Karpas-422 (cell line): Measurements from ENCODE around the gene SLC6A8. TPM values are rescaled to one million over a fixed set of nuclear protein-coding genes. Genes with fewer than 3 reads are reported as not detected.
"Not testable (repeated sequence)": the region's sequence is repeated elsewhere in the genome, so short reads cannot be mapped to it uniquely, and the experiment has no call there.

Source experiments
- DNase-seq: peaks from one replicate; pipeline ENCODE4 v3.0.0-alpha.2; 2015
- H2AFZ ChIP-seq: fragments of 200-600 bp; sonication (generic); 2 replicates; pipeline ENCODE4 v1.6.1; 2014; ENCODE audit warnings: antibody characterized with exemption, low read length, mixed read lengths
- H3K27ac ChIP-seq: fragments of 200-600 bp; sonication (generic); 2 replicates; pipeline ENCODE4 v1.5.1; 2014; ENCODE audit warnings: mild to moderate bottlenecking, low read length, moderate library complexity
- H3K27me3 ChIP-seq: fragments of 200-600 bp; sonication (generic); 2 replicates; pipeline ENCODE4 v1.6.1; 2014; ENCODE audit warnings: low read length, mixed read lengths
- H3K36me3 ChIP-seq: fragments of 200-600 bp; sonication (generic); 2 replicates; pipeline ENCODE4 v1.6.1; 2014; ENCODE audit warnings: low read length, mixed read lengths; ENCODE audit not compliant: insufficient read depth
- H3K4me1 ChIP-seq: fragments of 200-600 bp; sonication (generic); 2 replicates; pipeline ENCODE4 v1.6.1; 2014; ENCODE audit warnings: mild to moderate bottlenecking, low read length, mixed read lengths
- H3K4me2 ChIP-seq: fragments of 200-600 bp; sonication (generic); 2 replicates; pipeline ENCODE4 v1.6.1; 2014; ENCODE audit warnings: low read length, low read depth, mild to moderate bottlenecking; ENCODE audit not compliant: poor library complexity, severe bottlenecking
- H3K4me3 ChIP-seq: fragments of 200-600 bp; sonication (generic); 2 replicates; pipeline ENCODE4 v1.5.1; 2014; ENCODE audit warnings: mild to moderate bottlenecking, antibody characterized with exemption, low read length, mixed read lengths
- H3K79me2 ChIP-seq: fragments of 200-600 bp; sonication (generic); 2 replicates; pipeline ENCODE4 v1.6.1; 2014; ENCODE audit warnings: mild to moderate bottlenecking, low read length, mixed read lengths
- H3K9ac ChIP-seq: fragments of 200-600 bp; sonication (generic); 2 replicates; pipeline ENCODE4 v1.6.0; 2014; ENCODE audit warnings: low read length
- H3K9me2 ChIP-seq: fragments of 200-600 bp; sonication (generic), shearing (Covaris generic); replicated peaks from 2 replicates; pipeline ENCODE4 v1.6.0; 2014; ENCODE audit warnings: mild to moderate bottlenecking, low read length, moderate library complexity; ENCODE audit not compliant: insufficient read depth
- H3K9me3 ChIP-seq: fragments of 300-700, 200-600 bp; sonication (generic); 2 replicates; pipeline ENCODE4 v1.6.1; 2014; ENCODE audit warnings: low read length, mixed read lengths
- H4K20me1 ChIP-seq: fragments of 200-600 bp; sonication (generic); 2 replicates; pipeline ENCODE4 v1.6.1; 2014; ENCODE audit warnings: mild to moderate bottlenecking, antibody characterized with exemption, low read length, low read depth; ENCODE audit not compliant: insufficient read depth
- total RNA-seq: library from RNA; depleted of rRNA; stranded (reverse); fragments of >200 nt; shearing (Covaris generic); gene quantifications from 2 replicates; pipeline ENCODE4 v1.2.3, GENCODE V29; 2014; ENCODE audit warnings: low replicate concordance

SLC6A8 gene
- total RNA-seq, 1 experiment from 2014 or later: not detected

GRCh38 chrX:153688911-153689590 is 1.3 kb downstream of the SLC6A8 start:
- H4K20me1 ChIP-seq: no peaks in the 10 kb centered on the region
- no peak overlapping the region for H3K4me2 ChIP-seq
- H3K9ac ChIP-seq: no peak overlapping the region
- H3K36me3 ChIP-seq: no peaks in the 10 kb centered on the region
- H2AFZ ChIP-seq: no peak overlapping the region
- no peaks in the 10 kb centered on the region for H3K27me3 ChIP-seq
- peaks cover 8% of the 10 kb centered on the region for H3K4me1 ChIP-seq
- no peak overlapping the region for H3K4me3 ChIP-seq
- DNase-seq: no peak
- no peaks in the 10 kb centered on the region for H3K79me2 ChIP-seq
- no peaks in the 10 kb centered on the region for H3K9me3 ChIP-seq
- H3K27ac ChIP-seq: no peak overlapping the region
- H3K9me2 ChIP-seq: no peaks in the 10 kb centered on the region

GRCh38 chrX:153689654-153690465 is 2.1 kb downstream of the SLC6A8 start:
- no peaks in the 10 kb centered on the region for H3K36me3 ChIP-seq
- H3K4me1 ChIP-seq: peaks cover 8% of the 10 kb centered on the region
- no peak overlapping the region for H3K27ac ChIP-seq
- no peak for DNase-seq
- H3K4me2 ChIP-seq: no peak overlapping the region
- no peaks in the 10 kb centered on the region for H3K9me2 ChIP-seq
- H3K4me3 ChIP-seq: no peak overlapping the region
- no peaks in the 10 kb centered on the region for H3K27me3 ChIP-seq
- H2AFZ ChIP-seq: no peak overlapping the region
- no peaks in the 10 kb centered on the region for H3K79me2 ChIP-seq
- H3K9ac ChIP-seq: no peak overlapping the region
- no peaks in the 10 kb centered on the region for H4K20me1 ChIP-seq
- H3K9me3 ChIP-seq: no peaks in the 10 kb centered on the region

GRCh38 chrX:153690466-153690865 is 2.7 kb downstream of the SLC6A8 start:
- H3K4me2 ChIP-seq: no peak overlapping the region
- H3K9ac ChIP-seq: no peak overlapping the region

GRCh38 chrX:153691032-153691827 is 3.5 kb downstream of the SLC6A8 start:
- H3K36me3 ChIP-seq, H3K4me3 ChIP-seq, H3K4me2 ChIP-seq, H3K27ac ChIP-seq, H3K27me3 ChIP-seq, H3K79me2 ChIP-seq, H4K20me1 ChIP-seq, H3K9me2 ChIP-seq, H2AFZ ChIP-seq, H3K9me3 ChIP-seq, H3K9ac ChIP-seq, H3K4me1 ChIP-seq, DNase-seq: not testable (repeated sequence)

More at GRCh38 chrX:153690466-153690865, 2.7 kb downstream of the SLC6A8 start:
- Histone ChIP-seq H3K9me3 (no peaks in the 10 kb centered on the region), H3K4me1 (peaks cover 8% of the 10 kb centered on the region), H2AFZ (no peak overlapping the region), H3K4me3 (no peak overlapping the region), H3K27me3 (no peaks in the 10 kb centered on the region), H3K79me2 (no peaks in the 10 kb centered on the region), H3K36me3 (no peaks in the 10 kb centered on the region), H3K9me2 (no peaks in the 10 kb centered on the region), H3K27ac (no peak overlapping the region), H4K20me1 (no peaks in the 10 kb centered on the region)
- no peak for DNase-seq

- Histone ChIP-seq H3K4me3 (no peak overlapping the region), H3K4me1 (peaks cover 8% of the 10 kb centered on the region), H2AFZ (no peak overlapping the region), H3K9ac (no peak overlapping the region), H3K4me2 (no peak overlapping the region), H3K9me2 (no peaks in the 10 kb centered on the region), H3K9me3 (no peaks in the 10 kb centered on the region), H3K79me2 (no peaks in the 10 kb centered on the region), H3K27me3 (no peaks in the 10 kb centered on the region), H3K36me3 (no peaks in the 10 kb centered on the region), H4K20me1 (no peaks in the 10 kb centered on the region), H3K27ac (no peak overlapping the region)
- no peak for DNase-seq
Measured at GRCh38 chrX:153692003-153692402, 4.3 kb downstream of the SLC6A8 start.

- H2AFZ ChIP-seq: no peak overlapping the region
- H3K27me3 ChIP-seq: no peaks in the 10 kb centered on the region
- H3K9ac ChIP-seq: no peak overlapping the region
- H3K9me3 ChIP-seq: no peaks in the 10 kb centered on the region
- no peak overlapping the region for H3K4me3 ChIP-seq
- H3K9me2 ChIP-seq: no peaks in the 10 kb centered on the region
- no peaks in the 10 kb centered on the region for H3K79me2 ChIP-seq
- no peaks in the 10 kb centered on the region for H3K36me3 ChIP-seq
- DNase-seq: no peak
- no peaks in the 10 kb centered on the region for H4K20me1 ChIP-seq
- peaks cover 8% of the 10 kb centered on the region for H3K4me1 ChIP-seq
- H3K4me2 ChIP-seq: no peak overlapping the region
- no peak overlapping the region for H3K27ac ChIP-seq
Measured at GRCh38 chrX:153692611-153693156, 5.0 kb downstream of the SLC6A8 start.

- Histone ChIP-seq H3K79me2 (no peaks in the 10 kb centered on the region), H4K20me1 (no peaks in the 10 kb centered on the region), H3K9me3 (no peaks in the 10 kb centered on the region), H3K27me3 (no peaks in the 10 kb centered on the region), H3K9ac (no peak overlapping the region), H3K36me3 (no peaks in the 10 kb centered on the region), H3K9me2 (no peaks in the 10 kb centered on the region), H3K4me2 (no peak overlapping the region), H3K4me1 (peaks cover 8% of the 10 kb centered on the region), H3K4me3 (no peak overlapping the region), H3K27ac (no peak overlapping the region), H2AFZ (no peak overlapping the region)
- no peak for DNase-seq
Measured at GRCh38 chrX:153693216-153694086, 5.7 kb downstream of the SLC6A8 start.
